ENCODE measurements around the gene FLRT1.

The FLRT1 gene

DNA sequence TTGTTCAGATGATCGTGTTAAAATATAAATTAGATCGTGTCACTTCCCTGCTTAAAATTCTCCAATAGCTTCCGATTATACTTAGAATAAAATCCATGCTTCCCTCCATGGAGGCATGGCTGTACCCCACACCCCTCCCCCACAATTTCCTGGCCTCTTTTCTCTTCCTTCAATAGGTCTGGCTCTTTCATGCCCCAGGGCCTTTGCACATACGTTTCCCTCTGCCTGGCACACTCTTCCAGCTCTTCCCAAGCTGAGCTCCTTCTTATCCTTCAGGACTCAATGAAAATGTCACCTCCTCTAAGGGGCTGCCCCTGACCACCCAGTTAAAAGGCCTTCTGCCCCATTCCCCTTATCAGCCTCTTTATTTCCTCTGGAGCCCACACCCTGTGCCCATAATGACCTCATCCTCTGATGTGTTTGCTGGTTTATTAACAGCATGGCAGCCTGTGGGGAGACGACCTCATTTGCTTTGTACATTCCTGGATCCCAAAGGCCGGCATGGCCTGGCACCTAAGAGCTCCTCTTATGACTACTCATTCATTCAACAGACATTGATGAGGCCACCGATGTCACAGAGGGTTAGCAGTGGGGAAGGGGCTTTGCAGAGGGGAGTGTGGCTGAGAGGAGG lies 9.0 kb upstream of the FLRT1 start:
- DNase-seq (ENCODE audit: low read depth), result no peak
- H3K4me3 ChIP-seq (ENCODE audit: low read length), result no peak overlapping the region
- TF ChIP-seq, protein P1, sequence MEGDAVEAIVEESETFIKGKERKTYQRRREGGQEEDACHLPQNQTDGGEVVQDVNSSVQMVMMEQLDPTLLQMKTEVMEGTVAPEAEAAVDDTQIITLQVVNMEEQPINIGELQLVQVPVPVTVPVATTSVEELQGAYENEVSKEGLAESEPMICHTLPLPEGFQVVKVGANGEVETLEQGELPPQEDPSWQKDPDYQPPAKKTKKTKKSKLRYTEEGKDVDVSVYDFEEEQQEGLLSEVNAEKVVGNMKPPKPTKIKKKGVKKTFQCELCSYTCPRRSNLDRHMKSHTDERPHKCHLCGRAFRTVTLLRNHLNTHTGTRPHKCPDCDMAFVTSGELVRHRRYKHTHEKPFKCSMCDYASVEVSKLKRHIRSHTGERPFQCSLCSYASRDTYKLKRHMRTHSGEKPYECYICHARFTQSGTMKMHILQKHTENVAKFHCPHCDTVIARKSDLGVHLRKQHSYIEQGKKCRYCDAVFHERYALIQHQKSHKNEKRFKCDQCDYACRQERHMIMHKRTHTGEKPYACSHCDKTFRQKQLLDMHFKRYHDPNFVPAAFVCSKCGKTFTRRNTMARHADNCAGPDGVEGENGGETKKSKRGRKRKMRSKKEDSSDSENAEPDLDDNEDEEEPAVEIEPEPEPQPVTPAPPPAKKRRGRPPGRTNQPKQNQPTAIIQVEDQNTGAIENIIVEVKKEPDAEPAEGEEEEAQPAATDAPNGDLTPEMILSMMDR (conservative IDR thresholded peaks at IDR 0.05; ENCODE audit: low read depth, low read length), result no peak

- H3K4me3 ChIP-seq (ENCODE audit: low read length), result no peak overlapping the region
- TF ChIP-seq, protein P1 (conservative IDR thresholded peaks at IDR 0.05; ENCODE audit: low read depth, low read length), result no peak
- DNase-seq (ENCODE audit: low read depth), result no peak
Measured at GRCh38 chr11:64027651-64028397, 7.9 kb upstream of the FLRT1 start.

GRCh38 chr11:64028398-64029115 lies 7.2 kb upstream of the FLRT1 start:
- TF ChIP-seq, protein P1 (conservative IDR thresholded peaks at IDR 0.05; ENCODE audit: low read depth, low read length), result no peak
- H3K4me3 ChIP-seq (ENCODE audit: low read length), result no peak overlapping the region
- DNase-seq (ENCODE audit: low read depth), result no peak

GRCh38 chr11:64029773-64030172 lies 6.0 kb upstream of the FLRT1 start:
- no peak overlapping the region for H3K4me3 ChIP-seq (ENCODE audit: low read length)
- no peak for DNase-seq (ENCODE audit: low read depth)
- TF ChIP-seq, protein P1 (conservative IDR thresholded peaks at IDR 0.05; ENCODE audit: low read depth, low read length), result no peak

GRCh38 chr11:64031001-64031400 lies 4.7 kb upstream of the FLRT1 start:
- H3K4me3 ChIP-seq (ENCODE audit: low read length), result no peak overlapping the region
- no peak for DNase-seq (ENCODE audit: low read depth)
- TF ChIP-seq, protein P1 (conservative IDR thresholded peaks at IDR 0.05; ENCODE audit: low read depth, low read length), result no peak

- H3K4me3 ChIP-seq (ENCODE audit: low read length), result no peak overlapping the region
- TF ChIP-seq, protein P1 (conservative IDR thresholded peaks at IDR 0.05; ENCODE audit: low read depth, low read length), result no peak
- no peak for DNase-seq (ENCODE audit: low read depth)
Measured at GRCh38 chr11:64032050-64032449, 3.7 kb upstream of the FLRT1 start.

Measured in retinal pigment epithelial cell (primary cell).